Cerebellar cortex (tissue), 1 donor: ENCODE data around the gene GNPTAB.
"Not testable (repeated sequence)": the region's sequence is repeated elsewhere in the genome, so short reads cannot be mapped to it uniquely, and the experiment has no call there.

Source experiments
- DNase-seq: peaks from one replicate; pipeline ENCODE4 v3.0.0-alpha.2; 2015; ENCODE audit warnings: low spot score

Gene GNPTAB

GRCh38 chr12:101737476-101737875, 93.3 kb downstream of the GNPTAB start:
- no peak for DNase-seq

GRCh38 chr12:101734482-101734881, 96.3 kb downstream of the GNPTAB start:
- not testable (repeated sequence) for DNase-seq

GRCh38 chr12:101733166-101733565, 97.6 kb downstream of the GNPTAB start:
- no peak for DNase-seq

DNA sequence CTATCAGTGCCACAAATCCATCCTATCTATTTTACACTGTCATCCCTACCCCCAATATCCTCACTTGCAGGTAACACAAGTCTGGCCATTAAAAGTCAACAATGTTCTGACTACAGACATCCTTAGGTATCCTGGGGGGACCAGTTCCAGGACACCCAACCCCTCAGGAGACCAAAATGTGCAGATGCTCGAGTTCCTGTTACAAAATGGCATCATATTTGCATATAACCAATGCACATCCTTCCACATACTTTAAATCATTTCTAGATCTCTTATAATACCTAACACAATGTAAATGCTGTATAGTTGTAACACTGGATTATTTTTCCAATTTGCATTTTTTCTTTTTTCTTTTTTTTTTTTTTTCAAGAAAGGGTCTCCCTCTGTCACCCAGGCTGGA, 98.4 kb downstream of the GNPTAB start:
- DNase-seq = no peak

GRCh38 chr12:101729842-101730241, 100.9 kb downstream of the GNPTAB start:
- DNase-seq = no peak

GRCh38 chr12:101727098-101727497, 103.7 kb downstream of the GNPTAB start:
- no peak for DNase-seq

DNA sequence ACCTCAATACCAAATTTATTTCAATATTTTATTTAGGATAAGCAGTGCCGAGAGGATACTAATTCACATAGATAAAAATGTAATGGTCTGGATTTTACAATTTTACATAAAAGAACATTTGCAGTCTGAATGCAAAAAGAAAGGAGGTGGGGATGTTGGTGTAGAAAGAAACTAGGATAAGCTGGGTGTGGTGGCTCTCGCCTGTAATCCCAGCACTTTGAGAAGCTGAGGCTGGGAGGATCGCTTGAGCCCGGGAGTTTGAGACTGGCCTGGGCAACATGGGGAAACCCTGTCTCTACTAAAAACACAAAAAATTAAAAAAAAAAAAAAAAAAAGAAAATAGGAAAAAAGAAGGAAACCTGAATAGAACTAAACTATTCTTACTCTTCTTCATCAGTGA, 108.4 kb downstream of the GNPTAB start:
- DNase-seq = no peak

- no peak for DNase-seq
Observed at GRCh38 chr12:101720118-101720517, 110.6 kb downstream of the GNPTAB start.

GRCh38 chr12:101719566-101719965, 111.2 kb downstream of the GNPTAB start:
- DNase-seq = no peak

DNA sequence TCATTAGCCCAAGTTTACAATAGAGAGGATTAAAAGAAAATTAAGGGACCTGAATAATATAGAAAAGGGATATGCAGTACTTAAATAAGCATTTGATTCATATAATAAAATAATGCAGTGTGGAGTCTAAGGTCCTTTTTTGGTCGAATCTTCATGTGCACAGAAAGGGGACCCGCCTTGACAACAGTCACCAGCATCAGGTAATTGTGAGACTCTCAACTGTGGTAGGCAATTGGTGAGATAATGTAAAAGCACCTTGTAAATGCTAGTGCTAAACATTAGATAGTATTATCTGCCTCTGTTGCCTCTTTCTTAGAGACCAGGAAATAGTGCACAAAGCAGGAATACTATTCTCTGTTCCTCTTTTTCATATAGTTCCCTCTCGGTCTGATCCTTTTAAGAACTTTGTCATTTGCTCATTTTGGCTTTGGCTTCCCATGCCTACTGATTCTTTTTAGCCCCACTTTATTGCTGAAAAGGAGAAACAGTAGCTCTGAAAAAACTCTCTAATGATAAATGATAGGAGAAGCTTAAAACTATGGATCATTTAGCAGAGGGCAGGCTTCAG, 115.8 kb downstream of the GNPTAB start:
- DNase-seq = no peak

DNA sequence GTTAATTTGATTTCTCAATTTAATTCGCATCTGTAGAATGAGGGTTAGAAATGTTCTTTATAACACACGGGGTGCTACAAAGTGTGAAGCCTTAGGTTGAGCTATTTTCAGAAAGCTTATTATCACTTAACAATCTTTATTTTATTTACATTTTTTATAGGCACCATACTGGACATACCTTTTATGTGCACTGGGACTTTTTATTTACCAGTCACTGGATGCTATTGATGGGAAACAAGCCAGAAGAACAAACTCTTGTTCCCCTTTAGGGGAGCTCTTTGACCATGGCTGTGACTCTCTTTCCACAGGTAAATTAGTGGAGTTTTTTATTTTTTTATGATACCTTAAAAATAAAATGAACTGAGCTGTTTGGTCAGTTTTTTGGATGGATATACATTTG, 116.8 kb downstream of the GNPTAB start:
- DNase-seq = no peak

DNA sequence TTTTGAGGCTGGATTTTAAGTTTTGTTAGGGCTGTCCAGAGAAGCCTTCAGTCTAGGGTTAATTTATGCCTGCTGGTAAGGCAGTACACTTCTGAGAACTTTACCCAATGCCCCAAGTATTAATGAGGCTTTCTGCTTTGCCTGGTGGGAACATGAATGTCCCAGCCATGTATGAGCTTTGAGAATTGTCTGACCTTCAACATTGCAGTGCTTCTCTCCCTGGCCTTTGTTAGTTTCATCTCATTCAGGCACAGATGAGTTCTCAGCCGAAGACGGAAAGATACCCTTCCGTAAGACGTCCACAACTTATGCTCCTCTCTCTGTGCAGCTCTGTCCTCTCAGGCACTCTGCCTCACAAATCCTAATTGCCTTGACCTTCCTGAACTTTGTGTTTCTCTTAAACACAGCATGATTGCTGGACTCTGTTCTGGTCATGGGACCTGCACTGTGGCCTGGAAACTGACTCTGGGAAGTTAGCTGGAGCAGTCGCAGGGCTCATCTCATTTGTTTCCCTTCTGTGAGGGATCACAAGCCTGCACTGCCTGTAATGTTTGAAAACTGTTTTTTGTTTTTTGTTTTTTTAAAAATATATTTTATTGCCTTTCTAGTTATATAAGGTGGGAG, 117.6 kb downstream of the GNPTAB start:
- peak; percentile 54 for DNase-seq

DNA sequence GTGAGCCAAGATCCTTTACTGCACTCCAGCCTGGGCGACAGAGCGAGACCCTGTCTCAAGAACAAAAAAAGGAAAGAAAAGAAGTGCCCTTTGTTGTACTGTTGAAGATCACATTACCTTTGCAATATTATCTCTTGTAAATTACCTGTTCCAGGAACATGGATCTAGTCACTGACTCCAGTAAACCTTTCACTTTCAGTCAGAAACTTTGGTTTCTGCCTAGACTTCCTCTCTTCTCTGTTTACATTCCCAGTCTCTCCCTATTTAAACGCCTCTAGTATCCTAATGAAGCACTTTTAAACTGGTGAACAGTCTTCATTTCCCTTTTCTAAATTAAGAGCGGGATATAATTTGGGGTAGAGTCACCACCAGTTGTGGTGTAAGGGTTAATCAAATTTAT, 120.5 kb downstream of the GNPTAB start:
- no peak for DNase-seq

DNA sequence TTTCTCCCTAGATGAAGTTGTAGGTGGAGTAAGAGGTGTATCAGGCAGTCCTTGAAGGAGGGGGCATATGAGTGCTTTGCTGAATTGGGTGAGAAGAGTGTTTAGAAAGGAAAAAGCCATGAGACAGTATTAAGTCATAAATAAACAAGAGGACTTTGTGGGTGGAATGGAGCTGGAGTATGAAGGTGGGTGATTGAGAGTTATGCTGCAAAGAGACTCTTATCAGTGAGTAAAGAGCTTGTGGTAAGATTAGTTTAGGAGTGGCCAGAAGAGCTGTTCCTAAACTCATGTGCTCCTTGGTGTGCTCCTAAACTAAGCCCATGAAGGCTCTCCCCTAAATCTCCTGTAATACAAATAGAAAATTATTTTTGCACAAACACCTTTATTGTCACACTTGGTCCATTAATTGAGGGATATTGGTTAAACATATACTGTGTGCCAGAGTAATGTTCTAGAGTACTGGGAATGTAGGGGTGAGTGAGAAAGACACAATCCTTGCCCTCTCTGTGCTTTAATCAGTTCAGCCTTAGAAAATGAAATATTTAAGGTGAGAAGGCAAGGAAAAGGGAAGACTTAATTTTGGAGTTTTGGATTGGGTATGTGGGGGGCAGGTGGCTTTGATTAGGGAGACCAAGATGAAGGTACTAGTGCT, 123.5 kb downstream of the GNPTAB start:
- DNase-seq = peak; percentile 10

GRCh38 chr12:101706403-101706802, 124.4 kb downstream of the GNPTAB start:
- no peak for DNase-seq

DNA sequence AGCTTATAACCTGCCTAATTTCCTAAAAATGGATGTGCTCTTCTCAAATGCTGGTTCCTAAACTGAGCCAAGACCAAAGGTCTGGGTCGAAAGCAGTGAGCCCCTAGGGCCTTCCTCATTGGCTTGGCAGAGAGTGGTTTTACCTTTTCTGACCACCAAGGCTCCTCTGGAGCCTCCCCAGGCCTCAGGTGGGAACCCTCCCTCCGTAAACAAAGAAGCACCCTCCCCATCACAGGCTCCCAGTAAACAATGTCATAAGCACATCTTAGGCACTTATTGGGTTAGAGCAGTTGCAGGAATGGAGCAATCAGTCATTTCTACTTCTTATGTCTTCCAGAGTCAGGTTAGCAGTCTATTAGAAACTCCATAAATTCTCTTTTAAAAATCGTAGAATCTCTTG, 127.3 kb downstream of the GNPTAB start:
- no peak for DNase-seq

DNA sequence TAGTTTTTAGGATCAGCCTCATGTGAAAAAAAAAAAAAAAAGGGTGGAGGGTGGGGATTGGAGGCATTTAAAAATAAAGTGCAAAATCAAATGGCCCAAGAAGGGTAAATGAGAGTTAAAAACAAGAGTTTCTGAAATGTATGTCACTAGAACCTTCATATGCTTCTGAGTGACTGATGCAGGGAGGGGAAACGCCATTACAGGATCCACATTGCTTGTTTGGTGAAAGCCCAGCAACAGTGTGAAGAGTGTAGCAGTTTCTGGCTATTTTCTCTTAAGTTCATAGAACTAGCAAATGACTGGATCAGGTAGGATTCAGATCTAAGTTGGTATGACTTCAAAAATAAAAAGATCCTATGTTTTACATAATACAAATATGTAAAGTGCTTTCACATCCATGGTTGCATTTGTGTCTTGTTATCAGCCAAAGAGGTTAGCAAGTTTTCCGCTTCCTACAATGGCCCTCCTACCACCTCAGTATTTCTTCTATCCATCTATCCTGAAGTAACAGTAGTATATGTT, 130.4 kb downstream of the GNPTAB start:
- peak; percentile 50 for DNase-seq

DNA sequence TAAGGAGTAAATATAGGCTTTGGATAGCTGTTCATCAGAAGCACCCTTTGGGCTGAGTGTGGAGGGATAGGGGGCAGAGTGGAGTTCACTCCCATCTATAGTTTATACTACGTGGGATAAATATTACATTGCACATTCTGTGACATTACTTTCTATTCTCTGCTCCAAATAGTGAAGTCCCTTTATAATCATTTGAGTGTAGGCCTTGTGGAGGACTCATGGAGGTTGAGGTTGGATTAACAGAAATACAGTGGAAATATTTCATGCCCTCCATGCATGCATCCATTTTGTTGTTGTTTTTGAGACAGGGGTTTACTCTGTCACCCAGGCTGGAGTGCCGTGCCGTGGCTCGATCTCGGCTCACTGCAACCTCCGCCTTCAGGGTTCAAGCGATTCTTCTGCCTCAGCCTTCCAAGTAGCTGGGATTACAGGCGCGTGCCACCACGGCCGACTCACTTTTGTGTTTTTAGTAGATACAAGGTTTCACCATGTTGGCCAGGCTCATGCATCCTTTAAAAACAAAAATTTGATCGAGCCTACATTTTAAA, 131.9 kb downstream of the GNPTAB start:
- peak; percentile 66 for DNase-seq

- DNase-seq = peak; percentile 30
Observed at GRCh38 chr12:101697930-101698799, 132.6 kb downstream of the GNPTAB start.

GRCh38 chr12:101697197-101697929, 133.4 kb downstream of the GNPTAB start, which contains the start of gene CHPT1:
CHPT1 (plus strand) TSS chr12:101697640; CDS start chr12:101697862, 222 bp downstream.
- peak; percentile 61 for DNase-seq
